ENCODE measurements around the gene ALDH1A3. TPM values are rescaled to one million over a fixed set of nuclear protein-coding genes. Genes with fewer than 3 reads are reported as not detected.

ALDH1A3 gene
- total RNA-seq (2021): 9.9 to 14.0 TPM (median 10.7 TPM) in 3 replicates
- percentile 50 among the genes with signal in this experiment for Bru-seq, nascent RNA
- long read RNA-seq, experiment 1, transcript ALDH1A3-201 (13 exons, 3,924 nt): major isoform, 43 of 61 reads
- long read RNA-seq, experiment 1, partial matches to known transcripts: 5 of 61 reads
- long read RNA-seq, experiment 1, other reads (novel, unspliced or antisense): 9 of 61 reads
- long read RNA-seq, experiment 2, transcript ALDH1A3-201 (13 exons, 3,924 nt): major isoform, 6 of 14 reads
- long read RNA-seq, experiment 2, partial matches to known transcripts: 7 of 14 reads
- long read RNA-seq, experiment 2, other reads (novel, unspliced or antisense): 1 of 14 reads
- long read RNA-seq, experiment 3: 0 reads

DNA sequence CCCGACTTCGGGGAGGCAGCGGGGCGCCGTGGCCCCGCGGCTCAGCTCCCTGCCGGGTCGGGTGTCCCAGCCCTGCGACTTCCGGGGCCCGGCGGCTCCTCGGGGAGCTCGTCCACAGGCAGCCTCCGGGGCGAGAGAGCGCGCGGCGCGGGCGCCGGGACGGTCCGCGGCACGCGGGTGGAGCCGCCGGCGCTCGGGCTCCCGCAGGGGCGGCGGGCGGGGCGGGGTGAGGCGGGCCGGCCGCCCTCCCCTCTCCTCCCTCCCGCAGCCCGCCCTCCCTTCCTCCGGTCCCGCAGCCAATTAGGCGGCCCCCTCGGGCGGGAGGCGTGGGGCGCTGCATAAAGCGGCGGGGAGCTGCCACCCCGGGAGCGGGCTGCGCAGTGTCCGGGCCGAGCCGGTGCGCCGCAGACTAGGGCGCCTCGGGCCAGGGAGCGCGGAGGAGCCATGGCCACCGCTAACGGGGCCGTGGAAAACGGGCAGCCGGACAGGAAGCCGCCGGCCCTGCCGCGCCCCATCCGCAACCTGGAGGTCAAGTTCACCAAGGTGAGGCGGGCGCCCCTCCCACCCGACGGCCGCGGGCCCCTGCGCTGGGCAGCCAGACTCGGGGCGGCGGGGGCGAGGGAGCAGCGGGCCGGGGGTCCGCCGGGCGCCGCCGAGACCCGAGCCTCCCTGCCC lies at the start of gene ALDH1A3:
ALDH1A3 (plus strand) TSS at position 368 of the 675 bp plus-strand sequence; CDS start at position 445, 77 bp downstream.
- Mint-ChIP-seq H3K9me3 (no peaks in the 10 kb centered on the region), H3K27ac (no peak within 1 kb of the TSS), H3K27me3 (ENCODE audit: low read depth) (peaks cover 83% of the 10 kb centered on the region), H3K4me3 (peak within 1 kb of the TSS; percentile 89), H3K4me1 (peaks cover 30% of the 10 kb centered on the region), H3K36me3 (no peaks in the 10 kb centered on the region)
- TF ChIP-seq, protein P1, sequence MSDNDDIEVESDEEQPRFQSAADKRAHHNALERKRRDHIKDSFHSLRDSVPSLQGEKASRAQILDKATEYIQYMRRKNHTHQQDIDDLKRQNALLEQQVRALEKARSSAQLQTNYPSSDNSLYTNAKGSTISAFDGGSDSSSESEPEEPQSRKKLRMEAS (CRISPR knock-in tag; IDR thresholded peaks at IDR 0.05): 0 out of 2 replicates have a peak, but pooled peaks have one; percentile 7
- TF ChIP-seq, protein P2, sequence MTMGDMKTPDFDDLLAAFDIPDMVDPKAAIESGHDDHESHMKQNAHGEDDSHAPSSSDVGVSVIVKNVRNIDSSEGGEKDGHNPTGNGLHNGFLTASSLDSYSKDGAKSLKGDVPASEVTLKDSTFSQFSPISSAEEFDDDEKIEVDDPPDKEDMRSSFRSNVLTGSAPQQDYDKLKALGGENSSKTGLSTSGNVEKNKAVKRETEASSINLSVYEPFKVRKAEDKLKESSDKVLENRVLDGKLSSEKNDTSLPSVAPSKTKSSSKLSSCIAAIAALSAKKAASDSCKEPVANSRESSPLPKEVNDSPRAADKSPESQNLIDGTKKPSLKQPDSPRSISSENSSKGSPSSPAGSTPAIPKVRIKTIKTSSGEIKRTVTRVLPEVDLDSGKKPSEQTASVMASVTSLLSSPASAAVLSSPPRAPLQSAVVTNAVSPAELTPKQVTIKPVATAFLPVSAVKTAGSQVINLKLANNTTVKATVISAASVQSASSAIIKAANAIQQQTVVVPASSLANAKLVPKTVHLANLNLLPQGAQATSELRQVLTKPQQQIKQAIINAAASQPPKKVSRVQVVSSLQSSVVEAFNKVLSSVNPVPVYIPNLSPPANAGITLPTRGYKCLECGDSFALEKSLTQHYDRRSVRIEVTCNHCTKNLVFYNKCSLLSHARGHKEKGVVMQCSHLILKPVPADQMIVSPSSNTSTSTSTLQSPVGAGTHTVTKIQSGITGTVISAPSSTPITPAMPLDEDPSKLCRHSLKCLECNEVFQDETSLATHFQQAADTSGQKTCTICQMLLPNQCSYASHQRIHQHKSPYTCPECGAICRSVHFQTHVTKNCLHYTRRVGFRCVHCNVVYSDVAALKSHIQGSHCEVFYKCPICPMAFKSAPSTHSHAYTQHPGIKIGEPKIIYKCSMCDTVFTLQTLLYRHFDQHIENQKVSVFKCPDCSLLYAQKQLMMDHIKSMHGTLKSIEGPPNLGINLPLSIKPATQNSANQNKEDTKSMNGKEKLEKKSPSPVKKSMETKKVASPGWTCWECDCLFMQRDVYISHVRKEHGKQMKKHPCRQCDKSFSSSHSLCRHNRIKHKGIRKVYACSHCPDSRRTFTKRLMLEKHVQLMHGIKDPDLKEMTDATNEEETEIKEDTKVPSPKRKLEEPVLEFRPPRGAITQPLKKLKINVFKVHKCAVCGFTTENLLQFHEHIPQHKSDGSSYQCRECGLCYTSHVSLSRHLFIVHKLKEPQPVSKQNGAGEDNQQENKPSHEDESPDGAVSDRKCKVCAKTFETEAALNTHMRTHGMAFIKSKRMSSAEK (CRISPR knock-in tag; IDR thresholded peaks at IDR 0.05; ENCODE audit: borderline replicate concordance): no peak
- TF ChIP-seq KAT7 (CRISPR knock-in tag; IDR thresholded peaks at IDR 0.05; ENCODE audit: borderline replicate concordance) (0 out of 2 replicates have a peak, but pooled peaks have one; percentile 1), HMGA2 (CRISPR knock-in tag; IDR thresholded peaks at IDR 0.05) (no peak), PRRX2 (CRISPR knock-in tag; IDR thresholded peaks at IDR 0.05) (no peak), ZNF423 (CRISPR knock-in tag; IDR thresholded peaks at IDR 0.05) (0 out of 2 replicates have a peak, but pooled peaks have one; percentile 47), ELF4 (CRISPR knock-in tag; IDR thresholded peaks at IDR 0.05; ENCODE audit: low read depth) (0 out of 2 replicates have a peak, but pooled peaks have one; percentile 29), TCF7 (CRISPR knock-in tag; IDR thresholded peaks at IDR 0.05; ENCODE audit: low read depth) (no peak)
- TF ChIP-seq, protein P3, sequence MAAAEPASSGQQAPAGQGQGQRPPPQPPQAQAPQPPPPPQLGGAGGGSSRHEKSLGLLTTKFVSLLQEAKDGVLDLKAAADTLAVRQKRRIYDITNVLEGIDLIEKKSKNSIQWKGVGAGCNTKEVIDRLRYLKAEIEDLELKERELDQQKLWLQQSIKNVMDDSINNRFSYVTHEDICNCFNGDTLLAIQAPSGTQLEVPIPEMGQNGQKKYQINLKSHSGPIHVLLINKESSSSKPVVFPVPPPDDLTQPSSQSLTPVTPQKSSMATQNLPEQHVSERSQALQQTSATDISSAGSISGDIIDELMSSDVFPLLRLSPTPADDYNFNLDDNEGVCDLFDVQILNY (CRISPR knock-in tag; IDR thresholded peaks at IDR 0.05): 0 out of 2 replicates have a peak, but pooled peaks have one; percentile 25
- TF ChIP-seq, protein P4, sequence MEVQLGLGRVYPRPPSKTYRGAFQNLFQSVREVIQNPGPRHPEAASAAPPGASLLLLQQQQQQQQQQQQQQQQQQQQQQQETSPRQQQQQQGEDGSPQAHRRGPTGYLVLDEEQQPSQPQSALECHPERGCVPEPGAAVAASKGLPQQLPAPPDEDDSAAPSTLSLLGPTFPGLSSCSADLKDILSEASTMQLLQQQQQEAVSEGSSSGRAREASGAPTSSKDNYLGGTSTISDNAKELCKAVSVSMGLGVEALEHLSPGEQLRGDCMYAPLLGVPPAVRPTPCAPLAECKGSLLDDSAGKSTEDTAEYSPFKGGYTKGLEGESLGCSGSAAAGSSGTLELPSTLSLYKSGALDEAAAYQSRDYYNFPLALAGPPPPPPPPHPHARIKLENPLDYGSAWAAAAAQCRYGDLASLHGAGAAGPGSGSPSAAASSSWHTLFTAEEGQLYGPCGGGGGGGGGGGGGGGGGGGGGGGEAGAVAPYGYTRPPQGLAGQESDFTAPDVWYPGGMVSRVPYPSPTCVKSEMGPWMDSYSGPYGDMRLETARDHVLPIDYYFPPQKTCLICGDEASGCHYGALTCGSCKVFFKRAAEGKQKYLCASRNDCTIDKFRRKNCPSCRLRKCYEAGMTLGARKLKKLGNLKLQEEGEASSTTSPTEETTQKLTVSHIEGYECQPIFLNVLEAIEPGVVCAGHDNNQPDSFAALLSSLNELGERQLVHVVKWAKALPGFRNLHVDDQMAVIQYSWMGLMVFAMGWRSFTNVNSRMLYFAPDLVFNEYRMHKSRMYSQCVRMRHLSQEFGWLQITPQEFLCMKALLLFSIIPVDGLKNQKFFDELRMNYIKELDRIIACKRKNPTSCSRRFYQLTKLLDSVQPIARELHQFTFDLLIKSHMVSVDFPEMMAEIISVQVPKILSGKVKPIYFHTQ (CRISPR knock-in tag; IDR thresholded peaks at IDR 0.05): no peak
- TF ChIP-seq, protein P5, sequence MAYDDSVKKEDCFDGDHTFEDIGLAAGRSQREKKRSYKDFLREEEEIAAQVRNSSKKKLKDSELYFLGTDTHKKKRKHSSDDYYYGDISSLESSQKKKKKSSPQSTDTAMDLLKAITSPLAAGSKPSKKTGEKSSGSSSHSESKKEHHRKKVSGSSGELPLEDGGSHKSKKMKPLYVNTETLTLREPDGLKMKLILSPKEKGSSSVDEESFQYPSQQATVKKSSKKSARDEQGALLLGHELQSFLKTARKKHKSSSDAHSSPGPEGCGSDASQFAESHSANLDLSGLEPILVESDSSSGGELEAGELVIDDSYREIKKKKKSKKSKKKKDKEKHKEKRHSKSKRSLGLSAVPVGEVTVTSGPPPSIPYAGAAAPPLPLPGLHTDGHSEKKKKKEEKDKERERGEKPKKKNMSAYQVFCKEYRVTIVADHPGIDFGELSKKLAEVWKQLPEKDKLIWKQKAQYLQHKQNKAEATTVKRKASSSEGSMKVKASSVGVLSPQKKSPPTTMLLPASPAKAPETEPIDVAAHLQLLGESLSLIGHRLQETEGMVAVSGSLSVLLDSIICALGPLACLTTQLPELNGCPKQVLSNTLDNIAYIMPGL (CRISPR knock-in tag; IDR thresholded peaks at IDR 0.05): peak; percentile 12; the same call in 1 of the 2 replicates
- ChIA-PET POLR2A (no interaction called here), CTCF (interaction anchor here (1.0 to 4.7 kb wide), 4 partner anchors 9 to 128 kb away, joined by 3 to 45 read pairs (median 8); no protein-coding TSS in a partner anchor)
- DNase-seq (ENCODE audit: low spot score) (peak; percentile 48), ATAC-seq (peak; percentile 11)

DNA sequence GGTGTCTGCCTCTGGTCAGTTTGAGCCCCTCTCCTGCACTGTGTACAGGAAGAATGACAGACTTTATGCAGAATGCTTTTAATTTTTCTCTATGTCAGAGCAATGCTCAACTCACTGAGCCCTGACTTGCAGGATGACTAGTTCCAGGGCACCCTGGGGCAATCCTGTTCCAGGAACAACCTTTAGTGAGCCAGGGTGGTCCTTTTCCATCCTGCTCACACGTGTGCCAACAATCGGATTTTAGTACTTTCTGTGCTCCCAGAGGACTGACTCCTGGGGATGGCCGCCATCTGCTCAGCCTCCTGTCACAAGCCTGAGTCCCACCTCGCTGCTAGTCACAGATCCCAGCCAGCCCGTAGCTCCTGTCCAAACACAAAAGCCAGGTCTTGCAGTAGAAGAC lies 48.2 kb upstream of the ALDH1A3 start:
- Mint-ChIP-seq H3K36me3 (peaks cover 3% of the 10 kb centered on the region; the same call in 1 of the 2 replicates), H3K4me3 (no peak overlapping the region), H3K27ac (no peak overlapping the region), H3K9me3 (peaks cover 23% of the 10 kb centered on the region), H3K4me1 (no peaks in the 10 kb centered on the region), H3K27me3 (ENCODE audit: low read depth) (no peaks in the 10 kb centered on the region; the same call in 1 of the 2 replicates)
- DNase-seq (ENCODE audit: low spot score) (no peak), ATAC-seq (no peak)
- ChIA-PET POLR2A (no interaction called here), CTCF (interaction anchor here (2.1 kb wide), 1 partner anchor 177 kb away, joined by 6 read pairs; no protein-coding TSS in a partner anchor)
- TF ChIP-seq, protein P6, sequence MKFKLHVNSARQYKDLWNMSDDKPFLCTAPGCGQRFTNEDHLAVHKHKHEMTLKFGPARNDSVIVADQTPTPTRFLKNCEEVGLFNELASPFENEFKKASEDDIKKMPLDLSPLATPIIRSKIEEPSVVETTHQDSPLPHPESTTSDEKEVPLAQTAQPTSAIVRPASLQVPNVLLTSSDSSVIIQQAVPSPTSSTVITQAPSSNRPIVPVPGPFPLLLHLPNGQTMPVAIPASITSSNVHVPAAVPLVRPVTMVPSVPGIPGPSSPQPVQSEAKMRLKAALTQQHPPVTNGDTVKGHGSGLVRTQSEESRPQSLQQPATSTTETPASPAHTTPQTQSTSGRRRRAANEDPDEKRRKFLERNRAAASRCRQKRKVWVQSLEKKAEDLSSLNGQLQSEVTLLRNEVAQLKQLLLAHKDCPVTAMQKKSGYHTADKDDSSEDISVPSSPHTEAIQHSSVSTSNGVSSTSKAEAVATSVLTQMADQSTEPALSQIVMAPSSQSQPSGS (CRISPR knock-in tag; IDR thresholded peaks at IDR 0.05; ENCODE audit: borderline replicate concordance, low read depth): no peak
- TF ChIP-seq ZNF317 (CRISPR knock-in tag; IDR thresholded peaks at IDR 0.05; ENCODE audit: borderline replicate concordance, low read depth): no peak
- no peak for TF ChIP-seq ZNF121 (CRISPR knock-in tag; IDR thresholded peaks at IDR 0.05)
- no peak for TF ChIP-seq NR3C1 (CRISPR knock-in tag; conservative IDR thresholded peaks at IDR 0.05; ENCODE audit: low read depth)
- no peak for TF ChIP-seq RELA (CRISPR knock-in tag; IDR thresholded peaks at IDR 0.05; ENCODE audit: borderline replicate concordance)
- no peak for TF ChIP-seq MXD4 (CRISPR knock-in tag; IDR thresholded peaks at IDR 0.05; ENCODE audit: borderline replicate concordance)
